ENCODE data around the gene DPP3. TPM values are rescaled to one million over a fixed set of nuclear protein-coding genes. Genes with fewer than 3 reads are reported as not detected.

The DPP3 gene
- total RNA-seq, 1 experiment from 2014 or later: 55.6 TPM

DNA sequence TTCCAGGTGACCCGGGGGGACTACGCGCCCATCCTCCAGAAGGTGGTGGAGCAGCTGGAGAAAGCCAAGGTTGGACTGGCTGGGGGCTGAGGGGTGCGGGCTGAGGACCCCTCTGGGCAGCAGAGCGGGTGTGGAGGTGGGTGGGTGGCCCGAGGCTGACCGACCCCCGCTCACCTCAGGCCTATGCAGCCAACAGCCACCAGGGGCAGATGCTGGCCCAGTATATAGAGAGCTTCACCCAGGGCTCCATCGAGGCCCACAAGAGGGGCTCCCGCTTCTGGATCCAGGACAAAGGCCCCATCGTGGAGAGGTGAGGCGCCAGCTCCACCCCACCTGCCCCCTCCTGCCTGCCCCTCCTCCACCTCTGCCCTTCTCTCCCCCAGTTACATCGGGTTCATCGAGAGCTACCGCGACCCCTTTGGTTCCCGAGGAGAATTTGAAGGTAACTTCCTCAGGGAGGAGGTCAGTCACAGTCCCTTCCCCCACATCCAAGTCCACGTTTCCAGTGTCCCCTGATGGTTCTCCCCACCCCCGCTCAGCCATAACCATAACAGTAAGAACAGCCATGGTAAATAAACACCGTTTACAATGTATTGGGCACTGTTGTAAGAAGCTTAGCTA is 11.2 kb downstream of the DPP3 start:
- RAD21 ChIA-PET (ENCODE audit: low non-redundant PET in 1 of 2, low total read pairs in 2 of 2, uncharacterized antibody in 2 of 2, unreplicated experiment in 2 of 2): interaction anchor here in 1 of 2 experiments (0.6 kb wide), 1 partner anchor 62 kb away, joined by 3 read pairs; no protein-coding TSS in a partner anchor

DNA sequence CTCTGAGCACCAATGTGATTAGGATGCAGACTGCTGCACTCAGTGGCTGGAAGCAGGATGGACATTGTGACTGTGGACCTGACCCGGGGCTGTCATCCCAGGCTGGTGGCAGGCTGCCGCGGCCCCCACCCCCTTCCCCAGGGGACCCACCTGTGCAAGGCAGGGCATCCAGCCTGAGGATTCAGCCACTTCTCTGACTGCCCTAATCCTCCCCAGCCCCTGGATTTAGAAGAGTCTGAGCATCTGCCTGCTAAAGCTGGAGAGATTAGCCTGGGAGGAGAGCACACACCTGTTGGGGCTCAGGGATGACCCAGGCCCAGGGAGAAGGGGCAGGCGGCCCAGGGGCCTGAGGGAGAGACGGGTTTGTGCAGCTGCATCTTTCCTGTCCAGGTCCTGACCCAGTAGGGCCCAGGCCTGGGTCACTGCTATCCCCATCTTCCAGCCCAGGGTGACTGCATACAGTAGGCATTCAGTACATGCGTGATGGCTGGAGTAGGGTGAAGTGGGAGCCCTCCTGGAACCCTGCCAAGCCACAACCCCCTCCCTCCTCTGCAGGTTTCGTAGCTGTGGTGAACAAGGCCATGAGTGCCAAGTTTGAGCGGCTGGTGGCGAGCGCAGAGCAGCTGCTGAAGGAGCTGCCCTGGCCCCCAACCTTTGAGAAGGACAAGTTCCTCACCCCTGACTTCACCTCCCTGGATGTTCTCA is 12.1 kb downstream of the DPP3 start:
- H3K9ac ChIP-seq (ENCODE audit: low read length): no peak overlapping the region
- BruUV-seq (replicated peaks): no TSS peak
- no peak overlapping the region for H3K4me2 ChIP-seq (ENCODE audit: low read length)
- H3K9me2 ChIP-seq (ENCODE audit: insufficient read depth): no peaks in the 10 kb centered on the region
- CTCF ChIA-PET: interaction anchor here (1.4 to 2.1 kb wide), 2 partner anchors 12 to 18 kb away, joined by 4 to 16 read pairs; partner anchors contain the start of genes BBS1 and DPP3
- DNase-seq (ENCODE audit: low read depth, low spot score) (no peak), ATAC-seq (no peak)
- no peaks in the 10 kb centered on the region for H3K27me3 ChIP-seq (ENCODE audit: insufficient read depth, low read length)
- no peak overlapping the region for H2AFZ ChIP-seq (ENCODE audit: low read depth, low read length, poor library complexity, severe bottlenecking)
- H3K9me3 ChIP-seq (ENCODE audit: control insufficient read depth in 1 of 2, insufficient read depth in 1 of 2, low read depth in 1 of 2, low read length in 2 of 2): no peaks in the 10 kb centered on the region
- intact Hi-C loops (cut with micrococcal nuclease): no loop called here
- no peak overlapping the region for H3K27ac ChIP-seq (ENCODE audit: low read depth, low read length)
- RAD21 ChIA-PET (ENCODE audit: low non-redundant PET in 1 of 2, low total read pairs in 2 of 2, uncharacterized antibody in 2 of 2, unreplicated experiment in 2 of 2): no interaction called here
- H4K20me1 ChIP-seq (ENCODE audit: insufficient read depth): no peaks in the 10 kb centered on the region
- H3K4me1 ChIP-seq (ENCODE audit: control insufficient read depth in 1 of 2, insufficient read depth in 2 of 2, low read length in 2 of 2): no peaks in the 10 kb centered on the region
- no peak overlapping the region for H3K4me3 ChIP-seq (replicated peaks in 1 of 2; ENCODE audit: low read depth in 1 of 2, low read length in 2 of 2)
- peaks cover 0 to 4% of the 10 kb centered on the region in 2 experiments; a peak in 1 of 4 replicates for H3K36me3 ChIP-seq (ENCODE audit: control insufficient read depth in 1 of 2, insufficient read depth in 2 of 2, low read length in 2 of 2)
- POLR2A ChIA-PET: no interaction called here
- H3K79me2 ChIP-seq (ENCODE audit: insufficient read depth, low read length): no peaks in the 10 kb centered on the region
- TF ChIP-seq SRF (IDR thresholded peaks at IDR 0.05; ENCODE audit: low read depth): no peak
- no peak for TF ChIP-seq FOSL1 (IDR thresholded peaks at IDR 0.05; ENCODE audit: low read depth)
- no peak for TF ChIP-seq RAD21 (IDR thresholded peaks at IDR 0.05; ENCODE audit: low read depth)
- no peak for TF ChIP-seq ZNF274 (IDR thresholded peaks at IDR 0.05; ENCODE audit: low read depth, low read length)
- no peak for TF ChIP-seq ZFX (IDR thresholded peaks at IDR 0.05)
- TF ChIP-seq, protein P1, sequence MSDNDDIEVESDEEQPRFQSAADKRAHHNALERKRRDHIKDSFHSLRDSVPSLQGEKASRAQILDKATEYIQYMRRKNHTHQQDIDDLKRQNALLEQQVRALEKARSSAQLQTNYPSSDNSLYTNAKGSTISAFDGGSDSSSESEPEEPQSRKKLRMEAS (IDR thresholded peaks at IDR 0.05): no peak
- no peak for TF ChIP-seq EZH2phosphoT487 (IDR thresholded peaks at IDR 0.05; ENCODE audit: borderline replicate concordance)
- TF ChIP-seq TCF7L2 (IDR thresholded peaks at IDR 0.05; ENCODE audit: borderline replicate concordance, extremely low read depth, insufficient read depth, insufficient read length): no peak
- TF ChIP-seq POLR2A (IDR thresholded peaks at IDR 0.05; ENCODE audit: borderline replicate concordance, extremely low read depth, insufficient read depth, insufficient read length): no peak
- TF ChIP-seq EZH2 (IDR thresholded peaks at IDR 0.05): no peak
- TF ChIP-seq EGR1 (IDR thresholded peaks at IDR 0.05; ENCODE audit: low read depth): no peak
- TF ChIP-seq, protein P2, sequence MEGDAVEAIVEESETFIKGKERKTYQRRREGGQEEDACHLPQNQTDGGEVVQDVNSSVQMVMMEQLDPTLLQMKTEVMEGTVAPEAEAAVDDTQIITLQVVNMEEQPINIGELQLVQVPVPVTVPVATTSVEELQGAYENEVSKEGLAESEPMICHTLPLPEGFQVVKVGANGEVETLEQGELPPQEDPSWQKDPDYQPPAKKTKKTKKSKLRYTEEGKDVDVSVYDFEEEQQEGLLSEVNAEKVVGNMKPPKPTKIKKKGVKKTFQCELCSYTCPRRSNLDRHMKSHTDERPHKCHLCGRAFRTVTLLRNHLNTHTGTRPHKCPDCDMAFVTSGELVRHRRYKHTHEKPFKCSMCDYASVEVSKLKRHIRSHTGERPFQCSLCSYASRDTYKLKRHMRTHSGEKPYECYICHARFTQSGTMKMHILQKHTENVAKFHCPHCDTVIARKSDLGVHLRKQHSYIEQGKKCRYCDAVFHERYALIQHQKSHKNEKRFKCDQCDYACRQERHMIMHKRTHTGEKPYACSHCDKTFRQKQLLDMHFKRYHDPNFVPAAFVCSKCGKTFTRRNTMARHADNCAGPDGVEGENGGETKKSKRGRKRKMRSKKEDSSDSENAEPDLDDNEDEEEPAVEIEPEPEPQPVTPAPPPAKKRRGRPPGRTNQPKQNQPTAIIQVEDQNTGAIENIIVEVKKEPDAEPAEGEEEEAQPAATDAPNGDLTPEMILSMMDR (IDR thresholded peaks at IDR 0.05 in 2 of 3, conservative IDR thresholded peaks at IDR 0.05 in 1 of 3; ENCODE audit: borderline replicate concordance in 1 of 3, insufficient read depth in 1 of 3, low read depth in 2 of 3, low read length in 2 of 3): no peak

More for the DNA sequence above, 11.2 kb downstream of the DPP3 start:
- Histone ChIP-seq H3K27ac (ENCODE audit: low read depth, low read length) (no peak overlapping the region), H3K36me3 (ENCODE audit: control insufficient read depth in 1 of 2, insufficient read depth in 2 of 2, low read length in 2 of 2) (peaks cover 4 to 5% of the 10 kb centered on the region in 2 experiments; a peak in 2 of 4 replicates), H3K79me2 (ENCODE audit: insufficient read depth, low read length) (no peaks in the 10 kb centered on the region), H3K4me2 (ENCODE audit: low read length) (no peak overlapping the region), H3K9ac (ENCODE audit: low read length) (no peak overlapping the region), H4K20me1 (ENCODE audit: insufficient read depth) (no peaks in the 10 kb centered on the region), H3K4me1 (ENCODE audit: control insufficient read depth in 1 of 2, insufficient read depth in 2 of 2, low read length in 2 of 2) (no peaks in the 10 kb centered on the region), H3K4me3 (replicated peaks in 1 of 2; ENCODE audit: low read depth in 1 of 2, low read length in 2 of 2) (no peak overlapping the region), H2AFZ (ENCODE audit: low read depth, low read length, poor library complexity, severe bottlenecking) (no peak overlapping the region), H3K27me3 (ENCODE audit: insufficient read depth, low read length) (no peaks in the 10 kb centered on the region), H3K9me2 (ENCODE audit: insufficient read depth) (no peaks in the 10 kb centered on the region), H3K9me3 (ENCODE audit: control insufficient read depth in 1 of 2, insufficient read depth in 1 of 2, low read depth in 1 of 2, low read length in 2 of 2) (no peaks in the 10 kb centered on the region)
- BruUV-seq (replicated peaks): no TSS peak
- DNase-seq (ENCODE audit: low read depth, low spot score): no peak
- ChIA-PET POLR2A (no interaction called here), CTCF (interaction anchor here (1.5 to 2.1 kb wide), 2 partner anchors 10 to 11 kb away, joined by 3 to 16 read pairs; partner anchors contain the start of gene DPP3)
- no peak for TF ChIP-seq EZH2 (IDR thresholded peaks at IDR 0.05)
- TF ChIP-seq, protein P2 (IDR thresholded peaks at IDR 0.05 in 2 of 3, conservative IDR thresholded peaks at IDR 0.05 in 1 of 3; ENCODE audit: borderline replicate concordance in 1 of 3, insufficient read depth in 1 of 3, low read depth in 2 of 3, low read length in 2 of 3): peak in 2 of 3 experiments; percentile 58 to 61; a peak in 4 of 6 replicates
- peak; percentile 84 for ATAC-seq
- intact Hi-C loops (cut with micrococcal nuclease): no loop called here
